HG02623 (cell line): ENCODE results near the gene NOP53.
"Not testable (repeated sequence)": the region's sequence is repeated elsewhere in the genome, so short reads cannot be mapped to it uniquely, and the experiment has no call there.

Experiments
- ATAC-seq: cut with Tn5 transposase; IDR thresholded peaks from one replicate; pipeline ENCODE4 v1.9.1; 2021; ENCODE audit warnings: moderate library complexity; ENCODE audit not compliant: unreplicated experiment

NOP53 gene

DNA sequence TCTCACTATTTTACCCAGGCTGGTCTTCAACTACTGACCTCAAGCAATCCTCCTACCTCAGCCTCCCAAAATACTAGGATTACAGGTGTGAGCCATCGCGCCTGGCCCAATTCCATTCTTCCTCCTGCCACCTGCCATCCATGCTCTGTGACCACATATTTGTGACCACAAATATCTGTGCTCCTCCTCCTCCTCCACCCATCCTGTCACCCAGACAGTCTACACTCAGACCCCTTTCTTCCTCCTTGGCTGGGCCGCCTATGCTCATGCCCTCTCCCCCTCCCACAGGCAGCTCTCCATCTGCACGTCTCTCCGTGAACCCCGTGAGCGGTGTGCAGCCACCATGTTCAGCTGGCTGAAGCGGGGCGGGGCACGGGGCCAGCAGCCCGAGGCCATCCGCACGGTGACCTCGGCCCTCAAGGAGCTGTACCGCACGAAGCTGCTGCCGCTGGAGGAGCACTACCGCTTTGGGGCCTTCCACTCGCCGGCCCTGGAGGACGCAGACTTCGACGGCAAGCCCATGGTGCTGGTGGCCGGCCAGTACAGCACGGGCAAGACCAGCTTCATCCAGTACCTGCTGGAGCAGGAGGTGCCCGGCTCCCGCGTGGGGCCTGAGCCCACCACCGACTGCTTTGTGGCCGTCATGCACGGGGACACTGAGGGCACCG, 28.9 kb upstream of the NOP53 start:
- no peak for ATAC-seq

DNA sequence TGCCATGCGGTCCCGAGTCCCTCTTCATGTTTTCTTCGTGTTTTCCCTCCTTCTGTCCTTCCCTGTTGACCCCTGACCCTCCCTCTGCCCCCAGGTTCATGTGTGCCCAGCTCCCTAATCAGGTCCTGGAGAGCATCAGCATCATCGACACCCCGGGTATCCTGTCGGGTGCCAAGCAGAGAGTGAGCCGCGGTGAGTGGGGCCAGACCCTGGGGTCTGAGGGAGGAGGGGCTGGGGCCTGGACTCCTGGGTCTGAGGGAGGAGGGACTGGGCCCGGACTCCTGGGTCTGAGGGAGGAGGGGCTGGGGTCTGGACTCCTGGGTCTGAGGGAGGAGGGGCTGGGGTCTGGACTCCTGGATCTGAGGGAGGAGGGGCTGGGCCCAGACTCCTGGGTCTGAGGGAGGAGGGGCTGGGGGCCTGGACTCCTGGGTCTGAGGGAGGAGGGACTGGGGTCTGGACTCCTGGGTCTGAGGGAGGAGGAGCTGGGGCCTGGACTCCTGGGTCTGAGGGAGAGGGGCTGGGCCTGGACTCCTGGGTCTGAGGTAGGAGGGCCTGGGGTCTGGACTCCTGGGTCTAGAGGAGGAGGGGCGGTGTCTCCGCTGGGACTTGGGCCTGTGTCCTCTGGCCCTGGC, 26.8 kb upstream of the NOP53 start:
- not testable (repeated sequence) for ATAC-seq

DNA sequence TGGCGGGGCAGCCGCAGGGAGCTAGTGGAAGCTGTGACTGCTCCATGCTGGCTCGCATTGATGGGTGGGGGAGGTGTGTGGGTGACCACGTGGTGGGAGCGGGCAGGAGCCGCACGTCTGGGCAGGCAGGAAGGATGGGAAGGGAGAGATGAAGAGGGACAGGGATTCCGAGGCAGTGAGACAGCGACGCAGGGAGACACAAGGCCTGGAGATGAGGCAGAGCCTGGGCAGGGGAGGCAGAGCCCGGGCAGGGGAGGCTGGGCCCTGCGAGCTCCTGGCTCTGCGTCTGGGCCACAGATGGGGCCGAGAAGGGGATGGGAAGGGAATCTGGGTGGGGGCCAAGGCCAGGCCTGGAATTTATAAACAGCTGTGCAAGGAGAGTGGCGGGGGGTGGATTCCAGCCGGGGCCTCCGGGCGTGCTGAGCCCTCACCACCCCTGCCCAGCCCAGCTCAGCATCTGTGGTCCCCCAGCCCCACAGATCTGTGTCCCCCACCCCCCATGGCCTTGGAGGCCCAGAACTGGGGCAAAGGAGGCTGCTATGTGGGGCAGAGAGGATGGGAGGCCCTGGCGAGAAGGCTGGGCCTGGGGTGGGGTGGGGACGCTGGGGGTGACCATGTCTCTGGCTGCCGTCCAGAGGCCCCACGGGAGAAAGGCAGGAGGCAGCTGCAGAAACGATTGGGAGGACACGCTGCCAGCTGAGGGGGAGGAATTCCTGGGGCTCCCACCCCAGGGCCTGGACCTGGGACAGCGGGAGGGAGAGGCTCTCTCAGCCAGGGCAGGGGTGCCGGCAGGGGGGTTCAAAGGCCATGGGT, 26.1 kb upstream of the NOP53 start:
- ATAC-seq: no peak

DNA sequence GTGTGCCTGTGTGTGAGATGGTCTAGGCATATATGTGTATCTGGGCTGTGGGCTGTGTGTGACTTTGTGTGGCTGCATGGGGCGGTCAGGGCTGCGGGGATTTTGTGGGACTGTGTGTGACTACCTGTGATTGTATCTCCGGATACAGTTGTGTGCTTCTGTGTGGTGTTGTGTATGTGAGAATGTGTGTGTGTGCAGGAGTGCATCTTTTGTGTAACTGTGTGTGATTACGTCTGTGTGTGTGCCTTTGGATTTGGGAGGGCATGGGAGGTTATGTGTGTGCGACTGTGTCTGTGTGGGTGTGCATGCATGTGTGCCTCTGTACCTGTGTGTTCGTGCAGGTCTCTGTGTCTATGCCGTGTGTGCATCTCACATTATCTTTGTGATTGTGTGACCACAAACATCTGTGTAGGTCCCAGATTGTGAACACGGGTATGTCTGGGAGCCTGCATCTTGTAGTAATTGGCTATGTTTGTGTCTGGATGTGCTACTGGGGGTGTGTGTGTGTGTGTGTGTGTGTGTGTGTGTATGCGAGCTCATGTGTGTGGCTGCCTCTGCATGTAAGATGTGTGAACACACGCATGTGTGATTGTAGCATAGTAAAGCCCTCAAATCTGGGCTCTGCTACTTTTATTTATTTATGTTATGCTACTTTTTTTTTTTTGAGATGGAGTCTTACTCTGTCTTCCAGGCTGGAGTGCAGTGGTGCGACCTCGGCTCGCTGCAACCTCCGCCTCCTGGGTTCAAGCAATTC, 24.5 kb upstream of the NOP53 start:
- ATAC-seq: no peak

DNA sequence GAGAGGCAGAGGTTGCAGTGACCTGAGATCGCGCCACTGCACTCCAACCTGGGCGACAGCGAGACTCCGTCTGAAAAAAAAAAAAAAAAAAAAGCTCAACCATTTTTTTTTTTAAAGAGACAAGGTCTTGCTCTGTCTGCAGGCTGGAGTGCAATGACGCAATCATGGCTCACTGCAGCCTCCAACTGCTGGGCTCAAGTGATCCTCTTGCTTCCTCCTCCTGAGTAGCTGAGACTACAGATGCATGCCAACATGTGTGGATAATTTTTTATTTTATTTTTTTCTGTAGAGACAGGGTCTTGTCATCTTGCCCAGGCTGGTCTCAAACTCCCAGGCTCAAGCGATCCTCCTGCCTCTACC, 21.8 kb upstream of the NOP53 start:
- no peak for ATAC-seq

DNA sequence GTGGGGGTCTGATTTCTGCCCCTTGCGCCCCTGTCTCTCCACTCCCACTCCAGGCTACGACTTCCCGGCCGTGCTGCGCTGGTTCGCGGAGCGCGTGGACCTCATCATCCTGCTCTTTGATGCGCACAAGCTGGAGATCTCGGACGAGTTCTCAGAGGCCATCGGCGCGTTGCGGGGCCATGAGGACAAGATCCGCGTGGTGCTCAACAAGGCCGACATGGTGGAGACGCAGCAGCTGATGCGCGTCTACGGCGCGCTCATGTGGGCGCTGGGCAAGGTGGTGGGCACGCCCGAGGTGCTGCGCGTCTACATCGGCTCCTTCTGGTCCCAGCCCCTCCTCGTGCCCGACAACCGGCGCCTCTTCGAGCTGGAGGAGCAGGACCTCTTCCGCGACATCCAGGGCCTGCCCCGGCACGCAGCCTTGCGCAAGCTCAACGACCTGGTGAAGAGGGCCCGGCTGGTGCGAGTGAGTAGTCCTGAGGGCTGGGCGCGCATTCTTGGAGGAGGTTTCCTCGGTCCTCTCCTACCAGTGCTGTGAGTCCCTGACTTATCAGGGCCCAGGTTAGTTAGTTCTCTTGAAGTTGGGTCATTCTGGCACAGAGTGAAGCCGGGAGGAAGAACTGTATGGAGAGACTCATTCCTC, 19.5 kb upstream of the NOP53 start:
- ATAC-seq: no peak

DNA sequence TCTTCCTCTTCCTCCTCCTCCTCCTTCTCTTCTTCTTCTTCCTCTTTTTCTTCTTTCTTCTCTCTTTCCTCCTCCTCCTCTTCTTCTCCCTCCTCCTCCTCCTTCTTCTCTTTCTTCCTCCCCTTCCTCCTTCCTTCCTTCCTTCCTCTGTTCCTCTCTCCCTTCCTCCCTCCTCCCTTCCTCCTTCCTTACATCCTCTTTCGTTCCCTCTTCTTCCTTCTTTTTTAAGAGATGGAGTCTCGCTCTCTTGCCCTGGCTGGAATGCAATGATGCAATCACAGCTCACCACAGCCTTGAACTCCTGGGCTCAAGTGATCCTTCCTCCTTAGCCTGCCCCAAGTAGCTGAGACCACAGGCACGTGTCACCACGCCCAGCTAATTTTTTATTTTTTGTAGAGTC, 18.9 kb upstream of the NOP53 start:
- ATAC-seq: no peak

DNA sequence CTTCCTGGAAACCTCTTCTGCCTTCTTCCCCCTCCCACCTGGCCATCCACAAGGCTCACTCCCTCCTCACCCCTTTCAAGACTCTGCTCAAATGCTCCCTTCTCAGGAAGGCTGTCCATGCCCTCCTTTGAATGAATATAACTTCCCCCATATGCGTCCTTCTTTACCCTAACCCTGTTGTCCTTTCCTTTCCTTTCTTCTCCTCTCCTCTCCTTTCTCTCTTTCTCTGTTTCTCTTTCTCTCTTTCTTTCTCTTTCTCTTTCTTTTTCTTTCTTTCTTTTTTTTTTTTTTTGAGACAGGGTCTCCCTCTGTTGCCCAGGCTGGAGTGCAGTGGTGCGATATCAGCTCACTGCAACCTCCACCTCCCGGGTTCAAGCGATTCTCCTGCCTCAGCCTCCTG, 17.1 kb upstream of the NOP53 start:
- ATAC-seq: not testable (repeated sequence)

DNA sequence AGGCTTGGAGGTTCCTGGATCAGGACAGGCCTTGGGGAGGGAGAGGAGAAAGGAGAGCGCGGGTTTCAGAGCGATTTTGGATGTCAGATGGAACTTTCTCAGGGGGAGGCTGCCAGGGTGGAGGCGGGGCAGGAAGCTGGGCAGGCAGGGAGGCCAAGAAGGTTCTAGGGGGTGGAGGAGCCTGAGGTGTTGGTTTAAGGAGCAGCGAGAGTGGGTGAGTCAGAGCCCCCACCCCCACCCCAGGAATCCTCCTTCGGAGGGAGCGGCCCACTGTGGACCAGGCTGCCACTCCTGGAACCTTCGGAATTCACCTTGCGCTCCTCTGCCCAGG, 15.9 kb upstream of the NOP53 start:
- no peak for ATAC-seq

DNA sequence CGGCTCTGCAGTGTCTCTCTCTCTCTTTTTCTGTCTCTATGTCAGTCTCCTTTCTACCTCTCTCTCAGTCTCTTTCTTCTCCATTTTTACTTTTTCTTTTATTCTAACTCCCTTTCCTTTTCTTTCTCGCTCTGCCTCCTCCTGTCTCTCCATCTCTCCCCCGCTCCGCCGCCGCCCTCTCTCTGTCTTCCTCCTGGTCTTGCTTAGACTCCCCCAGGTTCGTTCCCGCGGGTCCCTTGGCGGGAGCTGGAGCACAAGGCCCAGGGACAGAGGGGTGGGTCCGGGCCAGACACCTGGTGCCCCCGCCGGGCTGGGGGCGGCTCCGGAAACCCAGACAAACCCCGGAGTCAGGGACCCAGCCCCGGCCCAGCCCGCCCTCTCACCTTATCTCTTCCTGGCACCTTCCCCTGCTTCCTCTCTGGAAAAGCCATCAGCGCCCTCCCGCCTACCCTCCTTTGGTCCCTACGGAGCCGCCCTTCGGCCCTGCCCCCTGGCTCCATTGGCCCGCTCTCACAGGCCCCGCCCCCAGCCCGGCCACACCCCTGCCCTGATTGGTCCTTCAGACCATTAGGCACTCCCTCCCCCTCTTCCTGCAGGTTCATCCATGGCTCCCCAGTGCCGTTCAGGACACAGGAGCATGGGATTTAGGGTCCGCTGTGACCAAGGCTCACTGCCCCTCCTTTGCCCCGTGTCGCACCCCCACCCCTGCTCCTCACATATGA, 15.4 kb upstream of the NOP53 start:
- no peak for ATAC-seq

DNA sequence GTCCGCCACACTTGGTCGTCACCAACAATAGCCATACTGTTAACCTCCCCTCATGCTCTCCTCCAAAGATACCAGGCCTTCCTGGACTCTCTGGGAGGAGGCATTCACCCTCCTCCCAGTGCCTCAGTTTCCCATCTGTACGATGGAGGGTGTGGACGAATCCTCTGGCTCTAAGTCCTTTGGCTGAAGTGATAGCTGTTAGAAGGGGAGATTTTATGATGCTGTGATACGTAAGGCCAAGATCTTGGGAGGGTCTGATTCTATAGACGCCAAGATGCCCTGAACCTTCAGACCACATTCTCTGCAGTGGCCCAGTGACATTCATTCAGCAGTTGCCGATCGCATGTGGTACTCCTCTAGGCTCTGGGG, 14.8 kb upstream of the NOP53 start:
- no peak for ATAC-seq

DNA sequence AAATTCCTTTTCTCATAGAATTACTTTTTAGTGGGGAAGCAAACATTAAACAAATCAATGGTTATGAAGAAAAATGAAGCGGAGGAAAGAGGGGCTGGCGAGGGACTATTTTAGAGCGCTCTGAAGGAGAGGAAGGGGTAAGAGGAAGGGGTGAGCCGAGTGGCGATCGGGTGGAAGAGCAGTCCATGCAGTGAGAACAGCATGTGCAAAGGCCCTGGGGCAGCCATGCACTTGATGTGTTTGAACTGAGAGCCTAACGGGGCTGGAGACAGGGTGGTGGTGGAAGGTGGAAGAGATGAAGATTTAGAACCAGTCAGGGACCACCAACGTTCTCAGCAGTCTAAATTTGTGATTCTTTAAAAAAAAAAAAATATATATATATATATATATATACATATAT, 14.4 kb upstream of the NOP53 start:
- no peak for ATAC-seq

DNA sequence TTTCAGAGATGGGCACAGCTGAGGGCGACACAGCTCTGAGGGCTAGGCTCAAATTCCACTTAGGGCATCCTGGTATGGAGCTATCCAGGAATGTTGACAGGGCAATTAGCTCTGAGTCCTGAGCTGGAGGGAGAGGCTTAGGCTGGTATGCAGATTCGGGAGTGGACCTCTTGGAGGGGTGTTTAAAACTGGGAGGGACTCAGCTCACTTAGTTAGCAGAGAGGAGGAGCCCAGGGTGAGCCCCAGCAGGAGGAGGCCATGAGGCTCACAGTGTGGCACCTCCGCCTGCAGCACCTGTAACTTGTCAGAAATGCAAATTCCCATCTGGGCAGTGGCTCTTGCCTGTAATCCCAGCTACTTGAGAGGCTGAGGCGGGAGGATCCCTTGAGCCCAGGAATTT, 10.2 kb upstream of the NOP53 start:
- ATAC-seq: no peak

DNA sequence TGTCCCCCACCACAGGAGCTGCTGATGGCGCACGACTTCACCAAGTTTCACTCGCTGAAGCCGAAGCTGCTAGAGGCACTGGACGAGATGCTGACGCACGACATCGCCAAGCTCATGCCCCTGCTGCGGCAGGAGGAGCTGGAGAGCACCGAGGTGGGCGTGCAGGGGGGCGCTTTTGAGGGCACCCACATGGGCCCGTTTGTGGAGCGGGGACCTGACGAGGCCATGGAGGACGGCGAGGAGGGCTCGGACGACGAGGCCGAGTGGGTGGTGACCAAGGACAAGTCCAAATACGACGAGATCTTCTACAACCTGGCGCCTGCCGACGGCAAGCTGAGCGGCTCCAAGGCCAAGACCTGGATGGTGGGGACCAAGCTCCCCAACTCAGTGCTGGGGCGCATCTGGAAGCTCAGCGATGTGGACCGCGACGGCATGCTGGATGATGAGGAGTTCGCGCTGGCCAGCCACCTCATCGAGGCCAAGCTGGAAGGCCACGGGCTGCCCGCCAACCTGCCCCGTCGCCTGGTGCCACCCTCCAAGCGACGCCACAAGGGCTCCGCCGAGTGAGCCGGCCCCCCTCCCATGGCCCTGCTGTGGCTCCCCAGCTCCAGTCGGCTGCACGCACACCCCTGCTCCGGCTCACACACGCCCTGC, 4.4 kb upstream of the NOP53 start:
- no peak for ATAC-seq

DNA sequence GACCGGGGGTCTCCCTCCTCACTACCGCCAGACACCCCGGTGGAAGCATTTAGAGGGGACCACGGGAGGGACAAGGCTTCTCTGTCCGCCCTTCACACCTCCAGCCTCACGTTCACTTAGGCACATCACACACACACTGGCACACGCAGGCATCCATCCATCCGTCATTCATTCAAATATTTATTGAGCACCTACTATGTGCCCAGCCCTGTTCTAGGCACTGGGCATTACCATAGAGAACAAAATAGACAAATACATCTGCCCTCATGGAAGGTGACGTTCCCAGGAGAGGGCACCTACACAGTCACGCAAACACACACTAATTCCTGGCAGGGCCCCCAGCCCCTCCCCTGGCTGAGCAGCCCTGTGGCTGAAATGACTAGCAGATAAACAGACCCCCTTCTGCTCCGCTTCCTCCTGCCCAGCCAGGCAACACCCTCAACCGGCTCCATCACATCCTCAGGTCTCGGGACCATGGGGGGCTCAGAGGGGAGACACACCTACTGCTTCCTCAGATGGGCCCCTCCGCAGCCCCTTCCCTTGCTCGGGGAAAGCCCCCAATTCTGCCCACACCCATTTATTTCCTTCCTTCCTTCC, 3.7 kb upstream of the NOP53 start:
- ATAC-seq: no peak

DNA sequence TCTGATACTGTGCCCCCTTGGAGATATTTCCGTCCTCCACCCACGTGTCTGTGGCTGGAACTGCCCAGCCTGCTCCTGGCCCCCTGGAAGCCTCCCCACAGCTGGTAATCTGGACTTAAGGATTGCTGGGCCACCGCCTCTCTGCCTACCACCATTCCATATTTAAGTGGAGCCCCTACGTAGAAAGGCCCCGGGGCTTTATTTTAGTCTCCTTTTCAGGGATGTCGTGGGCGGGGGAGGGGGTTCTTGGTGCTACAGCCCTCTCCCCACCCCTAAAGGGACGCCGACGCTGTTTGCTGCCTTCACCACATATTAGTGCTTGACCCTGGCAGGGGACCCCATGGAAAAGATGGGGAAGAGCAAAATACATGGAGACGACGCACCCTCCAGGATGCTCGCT, 2.7 kb upstream of the NOP53 start:
- no peak for ATAC-seq

DNA sequence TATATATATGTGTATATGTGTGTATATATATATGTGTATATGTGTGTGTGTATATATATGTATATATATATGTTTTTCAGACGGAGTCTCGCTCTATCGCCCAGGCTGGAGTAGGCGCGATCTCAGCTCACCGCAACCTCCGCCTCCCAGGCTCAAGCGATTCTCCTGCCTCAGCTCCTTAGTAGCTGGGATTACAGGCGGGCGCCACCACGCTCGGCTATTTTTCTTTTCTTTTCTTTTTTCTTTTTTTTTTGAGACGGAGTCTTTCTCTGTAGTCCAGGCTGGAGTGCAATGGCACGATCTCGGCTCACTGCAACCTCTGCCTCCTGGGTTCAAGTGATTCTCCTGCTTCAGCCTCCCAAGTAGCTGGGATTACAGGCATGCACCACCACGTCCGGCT, 783 bp downstream of the NOP53 start:
- ATAC-seq: not testable (repeated sequence)

DNA sequence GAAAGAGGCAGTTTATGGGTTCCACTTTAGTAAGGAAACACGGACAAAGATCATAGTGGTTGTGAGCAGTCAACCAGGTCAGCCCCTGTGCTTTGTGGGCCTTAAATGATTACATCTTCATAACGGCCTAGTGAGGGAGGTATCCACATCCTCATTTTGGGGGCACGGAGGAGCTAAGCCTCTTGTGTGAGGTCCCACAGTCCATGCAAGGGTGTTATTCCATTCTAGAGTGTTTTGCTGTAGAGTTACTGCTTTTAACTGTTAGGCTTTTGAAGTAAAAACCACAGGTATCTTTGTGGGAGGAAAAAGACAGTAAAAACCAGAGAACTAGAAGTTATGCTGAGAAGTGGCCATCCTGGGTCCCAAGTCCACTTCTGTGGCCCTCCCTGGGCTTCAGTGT, 4.0 kb downstream of the NOP53 start:
- no peak for ATAC-seq

DNA sequence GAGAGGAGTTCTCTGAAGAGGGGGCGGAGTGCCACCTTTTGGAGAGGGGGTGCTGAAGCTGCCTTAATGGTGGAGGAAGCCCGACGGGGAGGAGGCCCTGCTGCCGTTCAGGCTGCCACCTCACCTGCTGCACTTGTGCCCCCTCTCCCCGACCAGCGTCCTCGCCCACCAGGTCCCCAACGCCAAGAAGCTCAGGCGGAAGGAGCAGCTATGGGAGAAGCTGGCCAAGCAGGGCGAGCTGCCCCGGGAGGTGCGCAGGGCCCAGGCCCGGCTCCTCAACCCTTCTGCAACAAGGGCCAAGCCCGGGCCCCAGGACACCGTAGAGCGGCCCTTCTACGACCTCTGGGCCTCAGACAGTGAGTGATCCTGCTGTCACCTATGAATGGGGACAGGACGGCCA, 5.4 kb downstream of the NOP53 start:
- no peak for ATAC-seq
